ENCODE results near the gene USP53. TPM values are rescaled to one million over a fixed set of nuclear protein-coding genes. Genes with fewer than 3 reads are reported as not detected.
A peak's percentile ranks its signal among the peaks of the same experiment; 100 is the strongest.

The USP53 gene
- total RNA-seq, 1 donor from 2014 or later = 75.4 TPM

GRCh38 chr4:119297795-119298194, 85.3 kb downstream of the USP53 start:
- TF ChIP-seq CTCF (IDR thresholded peaks at IDR 0.05) = no peak
- Histone ChIP-seq H3K4me1 (peaks cover 0 to 27% of the 10 kb centered on the region in 2 donors), H3K27me3 (no peaks in the 10 kb centered on the region), H3K4me3 (peak overlapping the region; percentile 84 to 88), H3K9me3 (no peaks in the 10 kb centered on the region), H3K27ac (no peak overlapping the region), H3K36me3 (peaks cover 17 to 28% of the 10 kb centered on the region in 2 donors)
- no peak for DNase-seq (ENCODE audit: low spot score in 2 of 2)
- intact Hi-C loops (cut with DNase I) = no loop called here

- Histone ChIP-seq H3K36me3 (peaks cover 9 to 17% of the 10 kb centered on the region in 2 donors), H3K27ac (peak overlapping the region; percentile 92 to 94), H3K9me3 (no peaks in the 10 kb centered on the region), H3K4me3 (peak overlapping the region; percentile 84 to 88), H3K27me3 (no peaks in the 10 kb centered on the region), H3K4me1 (peaks cover 0 to 27% of the 10 kb centered on the region in 2 donors)
- intact Hi-C loops (cut with DNase I) = no loop called here
- no peak for DNase-seq (ENCODE audit: low spot score in 2 of 2)
- TF ChIP-seq CTCF (IDR thresholded peaks at IDR 0.05) = no peak
These were observed 86.8 kb downstream of the USP53 start for GRCh38 chr4:119299260-119299671.

- H3K9me3 ChIP-seq = no peaks in the 10 kb centered on the region
- peak overlapping the region; percentile 92 to 94 for H3K27ac ChIP-seq
- peak overlapping the region; percentile 84 to 88 for H3K4me3 ChIP-seq
- DNase-seq (ENCODE audit: low spot score in 2 of 2) = no peak
- peaks cover 0 to 27% of the 10 kb centered on the region in 2 donors for H3K4me1 ChIP-seq
- H3K27me3 ChIP-seq = no peaks in the 10 kb centered on the region
- TF ChIP-seq CTCF (IDR thresholded peaks at IDR 0.05) = no peak
- intact Hi-C loops (cut with DNase I) = no loop called here
- H3K36me3 ChIP-seq = peaks cover 9 to 17% of the 10 kb centered on the region in 2 donors
These were observed 87.2 kb downstream of the USP53 start for GRCh38 chr4:119299741-119300100.

GRCh38 chr4:119300101-119300978, 87.8 kb downstream of the USP53 start:
- no peak for TF ChIP-seq CTCF (IDR thresholded peaks at IDR 0.05)
- peak; percentile 77 to 96 for DNase-seq (ENCODE audit: low spot score in 2 of 2)
- Histone ChIP-seq H3K9me3 (no peaks in the 10 kb centered on the region), H3K27me3 (no peaks in the 10 kb centered on the region), H3K27ac (peak overlapping the region; percentile 92 to 94), H3K4me3 (peak overlapping the region; percentile 84 to 88), H3K4me1 (peaks cover 0 to 27% of the 10 kb centered on the region in 2 donors), H3K36me3 (peaks cover 9 to 17% of the 10 kb centered on the region in 2 donors)
- intact Hi-C loops (cut with DNase I) = no loop called here

GRCh38 chr4:119302073-119302832, 89.7 kb downstream of the USP53 start:
- H3K4me3 ChIP-seq = no peak overlapping the region
- no peak for DNase-seq (ENCODE audit: low spot score in 2 of 2)
- intact Hi-C loops (cut with DNase I) = no loop called here
- H3K4me1 ChIP-seq = peaks cover 0 to 20% of the 10 kb centered on the region in 2 donors
- H3K36me3 ChIP-seq = peaks cover 0 to 6% of the 10 kb centered on the region in 2 donors
- no peaks in the 10 kb centered on the region for H3K27me3 ChIP-seq
- no peak for TF ChIP-seq CTCF (IDR thresholded peaks at IDR 0.05)
- H3K9me3 ChIP-seq = no peaks in the 10 kb centered on the region
- no peak overlapping the region for H3K27ac ChIP-seq
